GM21381 (cell line): ENCODE results near the gene STH.

Experiments used
- ATAC-seq: cut with Tn5 transposase; IDR thresholded peaks from one replicate; pipeline ENCODE4 v1.9.1; 2021; ENCODE audit warnings: mild to moderate bottlenecking, moderate library complexity; ENCODE audit not compliant: unreplicated experiment

The STH gene

GRCh38 chr17:46042925-46043324, 43.9 kb downstream of the STH start:
- ATAC-seq = no peak

GRCh38 chr17:46043606-46044005, 44.6 kb downstream of the STH start:
- no peak for ATAC-seq

- no peak for ATAC-seq
Observed at GRCh38 chr17:46044286-46044928, 45.4 kb downstream of the STH start.

- no peak for ATAC-seq
Observed at GRCh38 chr17:46044989-46045388, 45.9 kb downstream of the STH start.

GRCh38 chr17:46045639-46046038, 46.6 kb downstream of the STH start:
- no peak for ATAC-seq

- no peak for ATAC-seq
Observed at GRCh38 chr17:46046957-46047356, 47.9 kb downstream of the STH start.

- no peak for ATAC-seq
Observed at GRCh38 chr17:46047398-46047797, 48.3 kb downstream of the STH start.

GRCh38 chr17:46047856-46048255, 48.8 kb downstream of the STH start:
- ATAC-seq = no peak
